ENCODE results near the gene STAM2.

GRCh38 chr2:152155209-152155608 lies 20.4 kb downstream of the STAM2 start:
- TF ChIP-seq SUZ12 (IDR thresholded peaks at IDR 0.05; ENCODE audit: extremely low read depth, insufficient read depth, insufficient read length), result no peak
- no peak for TF ChIP-seq ZNF274 (IDR thresholded peaks at IDR 0.05; ENCODE audit: low read depth, low read length)

Data from NT2/D1 (cell line).